Stimulated activated CD8-positive, alpha-beta memory T cell treated with anti-CD3 and anti-CD28 coated beads, Interleukin-7, amount 100 ng/mL, for 48 hours (primary cell): Measurements from ENCODE around the gene ZC3H12A.

ENCODE experiments used
- DNase-seq, 2 donors: peaks; one replicate each; pipeline ENCODE4 v3.0.0-alpha.2; 2020; ENCODE audit warnings: low read depth in 1 of 2; ENCODE audit errors: extremely low read depth in 1 of 2

Gene ZC3H12A

DNA sequence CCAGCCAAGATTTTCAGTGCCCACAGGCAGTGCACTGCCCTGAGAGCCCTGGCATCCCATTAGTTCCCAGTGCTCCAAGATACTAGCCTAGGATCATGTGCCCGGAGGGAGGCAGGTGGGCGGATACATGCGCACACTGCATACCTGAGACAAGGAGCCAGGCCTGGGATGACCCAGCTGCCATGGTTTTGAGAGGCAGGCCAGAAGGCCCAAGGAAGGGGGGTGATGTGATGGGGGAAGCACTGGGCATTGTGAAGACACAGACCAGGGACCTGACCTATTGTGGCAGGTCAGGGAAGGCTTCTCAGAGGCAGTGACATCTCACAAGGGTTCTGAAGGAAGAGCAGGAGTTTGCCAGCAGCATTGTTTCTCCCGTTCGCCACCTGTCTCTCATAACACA, 3.6 kb downstream of the ZC3H12A start:
- DNase-seq = no peak

GRCh38 chr1:37478451-37478881, 4.1 kb downstream of the ZC3H12A start:
- peak in 1 of 2 donors; percentile 65 for DNase-seq

GRCh38 chr1:37478890-37479254, 4.5 kb downstream of the ZC3H12A start:
- no peak for DNase-seq

DNA sequence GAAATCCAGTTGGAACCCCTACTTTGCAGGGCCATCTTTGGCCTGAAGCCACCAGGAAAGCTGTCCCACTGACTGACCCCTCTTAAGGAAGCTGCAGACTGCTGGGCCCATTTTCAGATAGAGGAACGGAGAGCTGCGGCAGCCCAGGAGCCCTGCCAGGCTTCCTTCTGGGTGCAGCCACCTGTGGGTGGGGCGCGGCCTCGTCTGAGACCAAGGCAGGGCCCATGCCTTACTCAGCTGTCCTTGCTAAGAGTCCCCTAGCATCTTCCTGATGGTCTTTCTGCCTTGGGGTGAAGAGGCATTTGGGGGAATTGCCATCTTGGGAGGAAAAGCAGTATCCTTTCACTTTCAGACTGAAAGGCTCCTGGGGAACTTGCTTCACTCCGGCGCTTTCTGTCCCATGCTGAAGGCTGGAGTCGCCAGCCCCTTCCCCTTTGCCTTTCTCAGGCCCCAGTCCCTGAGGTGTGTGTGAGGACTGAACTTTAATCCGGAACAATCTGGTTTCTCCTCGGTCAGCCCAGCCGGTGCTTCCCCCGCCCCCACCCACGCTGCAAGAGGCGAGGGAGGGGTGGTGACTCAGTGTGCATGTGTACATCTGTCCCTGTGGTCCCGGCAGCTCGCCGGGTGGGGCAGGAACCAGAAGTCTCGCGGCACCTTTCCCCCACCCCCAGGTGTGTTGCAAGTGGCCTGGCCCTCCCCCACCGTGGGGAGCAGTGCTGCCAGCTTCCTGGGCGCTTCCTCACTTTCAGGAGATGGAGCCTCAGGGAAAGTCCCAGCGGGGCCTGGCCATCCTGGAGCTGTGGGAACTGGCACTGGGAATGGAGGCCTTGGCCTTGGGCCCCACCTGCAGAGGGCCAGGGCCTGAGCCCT, 5.1 kb downstream of the ZC3H12A start:
- peak; percentile 89 to 92 for DNase-seq

DNA sequence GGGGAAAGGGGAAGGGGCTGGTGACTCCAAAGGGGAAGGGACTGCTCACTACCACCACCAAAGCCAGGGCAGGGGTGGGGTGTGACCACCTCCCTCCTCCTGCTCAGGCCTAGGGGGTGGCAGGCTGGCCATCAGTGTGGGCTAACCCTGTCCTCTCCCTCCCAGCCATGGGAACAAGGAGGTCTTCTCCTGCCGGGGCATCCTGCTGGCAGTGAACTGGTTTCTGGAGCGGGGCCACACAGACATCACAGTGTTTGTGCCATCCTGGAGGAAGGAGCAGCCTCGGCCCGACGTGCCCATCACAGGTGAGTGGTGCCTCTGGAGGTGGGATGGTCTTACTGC, 5.7 kb downstream of the ZC3H12A start:
- no peak for DNase-seq

DNA sequence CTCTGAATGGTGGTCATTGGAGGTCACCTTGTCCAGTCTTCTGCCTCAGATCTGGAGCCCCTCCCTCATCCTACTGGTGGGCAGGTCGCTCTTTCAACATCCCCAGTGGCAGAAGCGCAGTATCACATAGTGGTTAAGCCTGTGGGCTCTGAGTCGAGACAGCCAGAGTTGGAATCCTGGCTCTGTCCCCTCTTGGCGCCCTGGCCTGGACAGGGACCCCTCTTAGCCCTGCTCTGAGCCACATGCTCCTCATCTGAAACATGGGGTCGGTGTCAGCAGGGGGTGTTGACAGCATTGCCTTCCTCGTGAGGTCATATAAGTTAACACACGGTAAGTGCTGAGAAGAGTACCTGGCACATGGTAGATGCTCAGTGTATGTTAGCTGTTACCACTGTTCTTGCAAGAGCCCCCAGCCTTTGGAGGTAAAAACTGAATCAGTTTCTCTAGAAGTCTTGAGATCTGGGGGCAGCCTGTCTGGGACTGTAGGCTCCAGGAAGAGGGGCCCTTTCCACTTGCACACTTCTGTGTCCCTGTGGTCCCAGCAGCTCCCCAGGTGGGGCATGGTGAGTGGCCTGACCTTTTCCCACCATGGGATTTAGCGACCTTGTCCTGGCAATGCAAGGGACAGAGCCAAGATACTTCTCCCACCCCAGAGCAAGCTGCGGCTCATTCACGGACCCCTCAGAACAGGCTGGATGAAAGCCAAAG, 6.4 kb downstream of the ZC3H12A start:
- no peak for DNase-seq

GRCh38 chr1:37481289-37482003, 7.1 kb downstream of the ZC3H12A start:
- peak in 1 of 2 donors; percentile 55 for DNase-seq

- DNase-seq = no peak
Observed at GRCh38 chr1:37482004-37482785, 7.8 kb downstream of the ZC3H12A start.

GRCh38 chr1:37482796-37483744, 8.7 kb downstream of the ZC3H12A start:
- no peak for DNase-seq

GRCh38 chr1:37483785-37484184, 9.4 kb downstream of the ZC3H12A start:
- no peak for DNase-seq

DNA sequence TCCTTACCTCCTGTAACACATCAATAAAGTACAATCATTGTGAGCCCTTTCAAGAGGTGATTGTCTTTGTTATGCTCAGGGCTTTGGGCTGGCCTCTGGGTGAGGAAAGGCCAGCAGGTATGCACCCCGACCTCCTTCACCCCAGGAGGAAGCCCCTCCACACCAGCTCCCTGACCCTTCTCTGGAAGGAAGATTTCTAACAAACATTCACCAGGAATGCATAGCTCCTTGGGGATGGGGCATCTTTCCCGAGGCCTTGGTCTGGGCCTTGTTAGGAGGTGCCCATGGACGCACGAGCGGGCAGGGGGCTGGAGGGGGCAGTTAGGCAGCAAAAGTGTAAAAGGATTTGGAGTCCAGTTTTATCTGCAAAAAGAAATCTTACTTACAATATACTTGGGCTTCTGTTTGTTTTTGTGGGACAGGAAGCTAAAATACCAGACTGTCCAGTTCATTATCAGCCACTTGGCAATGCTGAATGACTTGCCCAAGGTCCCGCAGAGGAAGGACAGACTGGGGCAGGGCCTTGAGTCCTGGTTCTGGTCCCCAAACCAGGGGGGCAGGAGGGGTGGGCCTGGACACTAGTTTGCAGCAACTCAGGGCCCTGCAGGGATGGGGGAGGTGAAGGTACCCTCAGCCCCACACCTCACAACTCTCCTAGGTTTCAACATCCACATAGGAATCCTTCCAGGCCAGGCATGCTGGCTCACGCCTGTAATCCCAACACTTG, 10.1 kb downstream of the ZC3H12A start:
- no peak for DNase-seq

GRCh38 chr1:37485902-37486679, 11.7 kb downstream of the ZC3H12A start:
- no peak for DNase-seq

GRCh38 chr1:37486680-37487618, 12.6 kb downstream of the ZC3H12A start:
- peak in 1 of 2 donors; percentile 54 for DNase-seq

- no peak for DNase-seq
Observed at GRCh38 chr1:37487619-37487984, 13.2 kb downstream of the ZC3H12A start.

DNA sequence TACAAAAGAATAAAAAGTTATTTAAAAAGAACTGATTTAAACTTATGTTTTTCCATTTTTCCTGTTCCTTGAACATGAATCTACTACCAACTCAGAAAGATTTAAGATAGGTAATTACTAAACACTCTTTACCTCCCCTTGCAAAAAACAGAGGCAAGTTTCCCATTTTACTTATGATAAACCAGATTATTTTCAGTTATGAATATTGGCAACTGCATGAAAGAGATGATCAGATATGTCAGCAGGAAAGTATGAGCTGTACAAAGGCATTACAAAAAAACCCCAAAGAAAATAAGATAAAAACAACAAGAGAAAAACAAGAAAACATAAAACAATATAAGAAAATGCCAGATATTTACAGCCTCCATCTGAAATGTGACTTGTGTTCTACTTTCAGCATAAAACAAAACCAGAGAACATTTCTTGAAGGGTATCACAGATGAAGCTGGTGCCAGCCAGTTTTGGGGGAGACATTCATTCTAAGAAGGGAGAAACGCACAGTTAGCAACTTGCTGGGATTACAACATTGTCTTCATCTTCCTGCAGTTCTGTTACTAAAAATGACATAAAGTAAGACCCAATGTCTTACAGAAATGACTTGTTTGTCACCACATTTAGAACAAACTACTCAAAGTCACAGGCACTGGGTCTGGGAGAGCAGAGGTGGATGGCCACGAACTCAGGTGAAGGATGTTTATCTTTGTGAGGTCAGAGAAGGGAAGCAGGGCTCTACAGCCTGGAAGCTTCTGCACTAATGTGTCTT, 19.1 kb downstream of the ZC3H12A start:
- DNase-seq = no peak

DNA sequence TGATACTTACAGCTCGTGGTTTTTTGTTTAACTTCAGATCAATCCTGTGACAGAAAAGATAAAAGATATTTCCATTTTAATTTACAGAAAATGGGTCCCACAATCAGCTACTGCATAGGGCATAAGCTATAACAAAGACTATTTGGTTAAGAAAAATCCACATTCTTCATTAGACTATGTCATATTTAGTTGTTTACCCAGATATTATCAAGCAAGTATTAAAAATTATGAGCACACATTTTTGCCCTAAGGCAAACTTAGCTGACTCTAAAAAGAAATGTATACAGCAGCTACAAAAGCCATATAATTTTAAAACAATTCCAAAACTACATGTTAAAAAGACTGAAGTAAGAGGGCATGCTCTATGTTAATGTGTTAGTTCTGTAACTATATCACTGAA, 21.5 kb downstream of the ZC3H12A start:
- no peak for DNase-seq

GRCh38 chr1:37497832-37498231, 23.5 kb downstream of the ZC3H12A start:
- DNase-seq = no peak
